Endodermal cell (in vitro differentiated cells): ENCODE results near the gene ANO7. TPM values are rescaled to one million over a fixed set of nuclear protein-coding genes. Genes with fewer than 3 reads are reported as not detected.
A peak's percentile ranks its signal among the peaks of the same experiment; 100 is the strongest.

Source experiments
- DNase-seq: peaks from one replicate; pipeline ENCODE4 v3.0.0-alpha.2; 2017
- H3K27ac ChIP-seq: 2 replicates; pipeline ENCODE4 v1.5.1; 2013; ENCODE audit warnings: mild to moderate bottlenecking, low read depth, low read length, moderate library complexity
- H3K27me3 ChIP-seq: 2 replicates; pipeline ENCODE4 v1.6.1; 2013; ENCODE audit warnings: mild to moderate bottlenecking, low read length, moderate library complexity; ENCODE audit not compliant: insufficient read depth, control insufficient read depth, poor library complexity, severe bottlenecking
- H3K36me3 ChIP-seq: 2 replicates; pipeline ENCODE4 v1.7.0; 2013; ENCODE audit warnings: mild to moderate bottlenecking, low read length, moderate library complexity; ENCODE audit not compliant: control insufficient read depth, insufficient read depth
- H3K4me1 ChIP-seq: one replicate; pipeline ENCODE4 v1.7.0; 2013; ENCODE audit warnings: low read length; ENCODE audit not compliant: control insufficient read depth, insufficient read depth
- H3K4me3 ChIP-seq: 2 replicates; pipeline ENCODE4 v1.5.1; 2013; ENCODE audit warnings: mild to moderate bottlenecking, low read length, moderate library complexity
- H3K9ac ChIP-seq: 2 replicates; pipeline ENCODE4 v1.6.1; 2013; ENCODE audit warnings: mild to moderate bottlenecking, low read length, moderate library complexity; ENCODE audit not compliant: poor library complexity, severe bottlenecking; ENCODE audit errors: extremely low read depth
- H3K9me3 ChIP-seq: 2 replicates; pipeline ENCODE4 v1.6.1; 2013; ENCODE audit warnings: mild to moderate bottlenecking, low read length, moderate library complexity; ENCODE audit not compliant: control insufficient read depth
- H3K27ac Mint-ChIP-seq: 2 replicates; pipeline ENCODE4 v1.8.0; 2020; ENCODE audit warnings: mixed read lengths
- H3K27me3 Mint-ChIP-seq: 2 replicates; pipeline ENCODE4 v1.8.0; 2021; ENCODE audit warnings: mild to moderate bottlenecking, mixed read lengths; ENCODE audit not compliant: insufficient read depth
- H3K36me3 Mint-ChIP-seq: 2 replicates; pipeline ENCODE4 v1.8.0; 2020; ENCODE audit warnings: low read depth, mixed read lengths
- H3K4me1 Mint-ChIP-seq: 2 replicates; pipeline ENCODE4 v1.8.0; 2020; ENCODE audit warnings: mixed read lengths
- H3K4me3 Mint-ChIP-seq: 2 replicates; pipeline ENCODE4 v1.8.0; 2020; ENCODE audit warnings: mild to moderate bottlenecking, moderate library complexity, mixed read lengths
- H3K9me3 Mint-ChIP-seq: 2 replicates; pipeline ENCODE4 v1.8.0; 2020; ENCODE audit warnings: mild to moderate bottlenecking, mixed read lengths
- WGBS, 2 experiments: methylation state at CpG; one replicate each; pipeline versions ENCODE4 v1.1.5 to v1.1.7; 2013; ENCODE audit warnings: missing lambda C conversion rate in 2 of 2, mixed read lengths in 1 of 2; ENCODE audit not compliant: insufficient coverage in 1 of 2, insufficient read length in 1 of 2; 5-methylcytosine and 5-hydroxymethylcytosine counted together
- total RNA-seq, 2 donors: library from RNA; stranded (reverse); fragmentation: NEBNext Ultra II Directional in 1 of 2; extraction: Animal tissue kit (Norgen Biotek cat#: 25700) in 1 of 2; gene quantifications; 2 replicates in 1 of 2; 3 replicates in 1 of 2; pipeline ENCODE4 v1.2.1, GENCODE V29; 2021
- TF ChIP-seq, protein P1 (sequence below): fragments of 200-600 bp; sonication (generic); conservative IDR thresholded peaks from 2 replicates; pipeline ENCODE4 v1.5.0; 2021; ENCODE audit warnings: antibody characterized with exemption, mild to moderate bottlenecking

Gene ANO7
- total RNA-seq, 2 donors from 2014 or later: 8.1 to 8.5 TPM

GRCh38 chr2:241263061-241263460 lies 74.6 kb downstream of the ANO7 start:
- Histone ChIP-seq H3K4me1 (no peaks in the 10 kb centered on the region), H3K9ac (no peak overlapping the region), H3K27me3 (no peaks in the 10 kb centered on the region), H3K9me3 (no peaks in the 10 kb centered on the region), H3K4me3 (no peak overlapping the region), H3K36me3 (peaks cover 92% of the 10 kb centered on the region), H3K27ac (no peak overlapping the region)
- no peaks in the 10 kb centered on the region for H3K9me3 Mint-ChIP-seq
- no peaks in the 10 kb centered on the region for H3K27me3 Mint-ChIP-seq
- no peaks in the 10 kb centered on the region for H3K4me1 Mint-ChIP-seq
- no peak for DNase-seq
- peaks cover 85% of the 10 kb centered on the region for H3K36me3 Mint-ChIP-seq
- TF ChIP-seq, protein P1, sequence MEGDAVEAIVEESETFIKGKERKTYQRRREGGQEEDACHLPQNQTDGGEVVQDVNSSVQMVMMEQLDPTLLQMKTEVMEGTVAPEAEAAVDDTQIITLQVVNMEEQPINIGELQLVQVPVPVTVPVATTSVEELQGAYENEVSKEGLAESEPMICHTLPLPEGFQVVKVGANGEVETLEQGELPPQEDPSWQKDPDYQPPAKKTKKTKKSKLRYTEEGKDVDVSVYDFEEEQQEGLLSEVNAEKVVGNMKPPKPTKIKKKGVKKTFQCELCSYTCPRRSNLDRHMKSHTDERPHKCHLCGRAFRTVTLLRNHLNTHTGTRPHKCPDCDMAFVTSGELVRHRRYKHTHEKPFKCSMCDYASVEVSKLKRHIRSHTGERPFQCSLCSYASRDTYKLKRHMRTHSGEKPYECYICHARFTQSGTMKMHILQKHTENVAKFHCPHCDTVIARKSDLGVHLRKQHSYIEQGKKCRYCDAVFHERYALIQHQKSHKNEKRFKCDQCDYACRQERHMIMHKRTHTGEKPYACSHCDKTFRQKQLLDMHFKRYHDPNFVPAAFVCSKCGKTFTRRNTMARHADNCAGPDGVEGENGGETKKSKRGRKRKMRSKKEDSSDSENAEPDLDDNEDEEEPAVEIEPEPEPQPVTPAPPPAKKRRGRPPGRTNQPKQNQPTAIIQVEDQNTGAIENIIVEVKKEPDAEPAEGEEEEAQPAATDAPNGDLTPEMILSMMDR: no peak
- 97 to 100% methylated on average over 1 to 7 of the region's 7 CpGs for WGBS, 2 experiments
- no peak overlapping the region for H3K4me3 Mint-ChIP-seq
- H3K27ac Mint-ChIP-seq: peak overlapping the region; percentile 42

- H3K9me3 Mint-ChIP-seq: no peaks in the 10 kb centered on the region
- TF ChIP-seq, protein P1: no peak
- peaks cover 1% of the 10 kb centered on the region for H3K4me1 Mint-ChIP-seq
- Histone ChIP-seq H3K9me3 (no peaks in the 10 kb centered on the region), H3K27me3 (no peaks in the 10 kb centered on the region), H3K4me1 (peaks cover 3% of the 10 kb centered on the region), H3K27ac (no peak overlapping the region), H3K9ac (no peak overlapping the region), H3K4me3 (no peak overlapping the region), H3K36me3 (peaks cover 84% of the 10 kb centered on the region)
- DNase-seq: no peak
- H3K27ac Mint-ChIP-seq: no peak overlapping the region
- H3K27me3 Mint-ChIP-seq: no peaks in the 10 kb centered on the region
- H3K36me3 Mint-ChIP-seq: peaks cover 76% of the 10 kb centered on the region
- no peak overlapping the region for H3K4me3 Mint-ChIP-seq
- 93 to 100% methylated on average over 2 to 5 of the region's 5 CpGs for WGBS, 2 experiments
Measured at GRCh38 chr2:241265506-241265905, 77.0 kb downstream of the ANO7 start.

DNA sequence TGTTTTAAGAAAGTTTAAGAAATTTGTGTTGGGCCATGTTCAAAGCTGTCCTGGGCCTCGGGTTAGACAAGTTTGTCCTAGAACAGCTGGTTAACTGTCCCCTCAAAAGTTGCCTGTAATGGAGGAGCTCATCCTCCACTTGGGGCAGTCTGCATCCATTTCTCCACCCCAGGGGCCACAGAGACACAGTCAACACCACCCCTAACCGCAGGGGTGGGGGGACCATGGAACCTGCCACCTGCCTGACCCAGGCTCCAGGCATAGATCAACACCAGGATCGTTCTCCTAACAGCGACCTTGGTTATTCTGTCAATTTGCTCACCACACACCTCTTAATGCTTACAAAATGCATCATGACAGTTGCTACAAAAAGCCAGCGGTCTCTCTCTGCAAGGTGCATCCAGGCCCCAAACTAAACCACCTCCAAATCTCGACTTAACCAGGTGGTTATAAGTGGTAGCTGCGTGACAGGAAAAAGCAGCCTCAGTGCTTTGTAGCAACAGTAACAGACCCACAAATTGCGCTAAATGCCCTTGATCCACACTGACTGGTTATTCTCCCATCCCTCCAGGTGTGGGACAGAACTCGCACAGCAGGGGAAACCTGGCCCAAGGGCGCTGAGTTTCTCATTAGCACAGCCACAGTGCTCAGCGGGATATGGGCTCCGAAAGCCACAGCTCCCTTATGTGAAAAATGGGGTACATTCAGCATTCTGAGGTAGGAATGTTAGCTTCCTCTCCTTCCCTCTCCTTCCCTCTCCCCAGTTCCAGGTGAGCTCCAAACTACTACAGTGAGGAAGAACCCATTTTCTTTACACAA lies 79.0 kb downstream of the ANO7 start:
- Histone ChIP-seq H3K27ac (no peak overlapping the region), H3K4me3 (no peak overlapping the region), H3K9me3 (no peaks in the 10 kb centered on the region), H3K9ac (no peak overlapping the region), H3K4me1 (peaks cover 9% of the 10 kb centered on the region), H3K27me3 (no peaks in the 10 kb centered on the region), H3K36me3 (peaks cover 65% of the 10 kb centered on the region)
- TF ChIP-seq, protein P1: no peak
- no peaks in the 10 kb centered on the region for H3K9me3 Mint-ChIP-seq
- no peak overlapping the region for H3K4me3 Mint-ChIP-seq
- peaks cover 58% of the 10 kb centered on the region for H3K36me3 Mint-ChIP-seq
- peaks cover 9% of the 10 kb centered on the region for H3K4me1 Mint-ChIP-seq
- peak; percentile 28 for DNase-seq
- peak overlapping the region; percentile 5 for H3K27ac Mint-ChIP-seq
- 87 to 93% methylated on average over 5 to 12 of the region's 12 CpGs for WGBS, 2 experiments
- H3K27me3 Mint-ChIP-seq: no peaks in the 10 kb centered on the region
